Tibial nerve (tissue), 4 donors: ENCODE measurements around the gene ZSCAN31. TPM values are rescaled to one million over a fixed set of nuclear protein-coding genes. Genes with fewer than 3 reads are reported as not detected.
A peak's percentile ranks its signal among the peaks of the same experiment; 100 is the strongest.

Source experiments
- DNase-seq, 2 donors: peaks; one replicate each; pipeline ENCODE4 v3.0.0-alpha.2; 2019; ENCODE audit warnings: low spot score in 2 of 2
- H3K27ac ChIP-seq, 4 donors: fragments of 200-600 bp; sonication (generic) in 3 of 4; one replicate each; pipeline ENCODE4 v1.5.1; 2017 to 2019; ENCODE audit warnings: mild to moderate bottlenecking in 1 of 4
- H3K27me3 ChIP-seq, 2 donors: fragments of 200-600 bp; sonication (generic) in 1 of 2; one replicate each; pipeline versions ENCODE4 v1.5.1 to v1.6.0; 2017 to 2019
- H3K36me3 ChIP-seq, 3 donors: fragments of 200-600 bp; sonication (generic); one replicate each; pipeline ENCODE4 v1.5.1; 2018 to 2019
- H3K4me1 ChIP-seq, 4 donors: fragments of 200-600 bp; sonication (generic) in 3 of 4; one replicate each; pipeline ENCODE4 v1.5.1; 2017 to 2019
- H3K4me3 ChIP-seq, 4 donors: fragments of 200-600 bp; sonication (generic) in 3 of 4; one replicate each; pipeline ENCODE4 v1.5.1; 2017 to 2019; ENCODE audit warnings: mild to moderate bottlenecking in 1 of 4, moderate library complexity in 1 of 4
- H3K9me3 ChIP-seq, 4 donors: fragments of 200-600 bp; sonication (generic) in 3 of 4; one replicate each; pipeline ENCODE4 v1.5.1; 2017 to 2019
- EP300 ChIP-seq, 2 donors: sonication (generic); formaldehyde crosslinking; IDR thresholded peaks; one replicate each; pipeline ENCODE4 v1.6.1; 2017; ENCODE audit warnings: antibody characterized with exemption in 2 of 2, mild to moderate bottlenecking in 1 of 2
- POLR2A ChIP-seq, 2 donors: fragments of 450-650 bp; IDR thresholded peaks; one replicate each; pipeline ENCODE4 v1.6.1; 2017; ENCODE audit warnings: antibody characterized with exemption in 2 of 2, mild to moderate bottlenecking in 2 of 2, moderate library complexity in 2 of 2
- WGBS, 2 donors: methylation state at CpG; one replicate each; pipeline ENCODE4 v1.1.5; 2018; 5-methylcytosine and 5-hydroxymethylcytosine counted together
- total RNA-seq, 4 donors: library from RNA; depleted of rRNA; stranded (reverse); fragments of >200 nt; gene quantifications; one replicate each; pipeline ENCODE4 v1.1.0, GENCODE V29; 2016
- TF ChIP-seq, protein P1 (sequence below), 5 experiments: fragments of 200-600 bp in 3 of 5; fragments of 450-650 bp in 2 of 5; sonication (generic) in 3 of 5; IDR thresholded peaks; one replicate each; pipeline ENCODE4 v1.5.1; 2016 to 2019; ENCODE audit warnings: antibody characterized with exemption in 5 of 5, mild to moderate bottlenecking in 3 of 5, moderate library complexity in 2 of 5

The ZSCAN31 gene
- total RNA-seq, 4 donors from 2014 or later = 6.3 to 12.8 (median 9.2) TPM

DNA sequence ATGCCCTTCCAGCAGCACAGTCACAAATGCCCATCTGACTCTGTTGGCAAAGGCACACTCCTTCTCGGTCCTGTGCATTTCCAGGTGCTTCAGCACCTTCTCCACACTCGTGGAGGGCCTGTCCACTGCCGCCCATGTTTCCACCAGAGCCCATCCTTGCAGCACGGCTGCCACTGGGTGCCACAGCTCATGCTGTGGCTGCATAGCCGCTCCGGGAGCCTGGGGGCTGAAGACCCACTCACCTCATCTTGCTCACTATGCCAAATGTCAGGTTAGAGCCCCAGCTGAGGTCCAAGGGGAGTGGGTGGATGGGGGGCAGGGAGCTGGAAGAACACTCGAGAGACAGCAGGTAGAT, 20.7 kb upstream of the ZSCAN31 start:
- DNase-seq = no peak
- Histone ChIP-seq H3K27me3 (no peaks in the 10 kb centered on the region), H3K4me3 (no peak overlapping the region), H3K27ac (peak overlapping the region in 1 of 4 donors; percentile 87), H3K9me3 (no peaks in the 10 kb centered on the region), H3K36me3 (peaks cover 0 to 13% (median 0%) of the 10 kb centered on the region in 3 donors), H3K4me1 (peaks cover 0 to 42% (median 11%) of the 10 kb centered on the region in 4 donors)
- TF ChIP-seq EP300 (IDR thresholded peaks at IDR 0.05) = no peak
- TF ChIP-seq, protein P1, sequence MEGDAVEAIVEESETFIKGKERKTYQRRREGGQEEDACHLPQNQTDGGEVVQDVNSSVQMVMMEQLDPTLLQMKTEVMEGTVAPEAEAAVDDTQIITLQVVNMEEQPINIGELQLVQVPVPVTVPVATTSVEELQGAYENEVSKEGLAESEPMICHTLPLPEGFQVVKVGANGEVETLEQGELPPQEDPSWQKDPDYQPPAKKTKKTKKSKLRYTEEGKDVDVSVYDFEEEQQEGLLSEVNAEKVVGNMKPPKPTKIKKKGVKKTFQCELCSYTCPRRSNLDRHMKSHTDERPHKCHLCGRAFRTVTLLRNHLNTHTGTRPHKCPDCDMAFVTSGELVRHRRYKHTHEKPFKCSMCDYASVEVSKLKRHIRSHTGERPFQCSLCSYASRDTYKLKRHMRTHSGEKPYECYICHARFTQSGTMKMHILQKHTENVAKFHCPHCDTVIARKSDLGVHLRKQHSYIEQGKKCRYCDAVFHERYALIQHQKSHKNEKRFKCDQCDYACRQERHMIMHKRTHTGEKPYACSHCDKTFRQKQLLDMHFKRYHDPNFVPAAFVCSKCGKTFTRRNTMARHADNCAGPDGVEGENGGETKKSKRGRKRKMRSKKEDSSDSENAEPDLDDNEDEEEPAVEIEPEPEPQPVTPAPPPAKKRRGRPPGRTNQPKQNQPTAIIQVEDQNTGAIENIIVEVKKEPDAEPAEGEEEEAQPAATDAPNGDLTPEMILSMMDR (IDR thresholded peaks at IDR 0.05) = no peak
- TF ChIP-seq POLR2A (IDR thresholded peaks at IDR 0.05) = no peak
- 74 to 83% methylated on average over 7 of the region's 7 CpGs for WGBS, 2 donors

DNA sequence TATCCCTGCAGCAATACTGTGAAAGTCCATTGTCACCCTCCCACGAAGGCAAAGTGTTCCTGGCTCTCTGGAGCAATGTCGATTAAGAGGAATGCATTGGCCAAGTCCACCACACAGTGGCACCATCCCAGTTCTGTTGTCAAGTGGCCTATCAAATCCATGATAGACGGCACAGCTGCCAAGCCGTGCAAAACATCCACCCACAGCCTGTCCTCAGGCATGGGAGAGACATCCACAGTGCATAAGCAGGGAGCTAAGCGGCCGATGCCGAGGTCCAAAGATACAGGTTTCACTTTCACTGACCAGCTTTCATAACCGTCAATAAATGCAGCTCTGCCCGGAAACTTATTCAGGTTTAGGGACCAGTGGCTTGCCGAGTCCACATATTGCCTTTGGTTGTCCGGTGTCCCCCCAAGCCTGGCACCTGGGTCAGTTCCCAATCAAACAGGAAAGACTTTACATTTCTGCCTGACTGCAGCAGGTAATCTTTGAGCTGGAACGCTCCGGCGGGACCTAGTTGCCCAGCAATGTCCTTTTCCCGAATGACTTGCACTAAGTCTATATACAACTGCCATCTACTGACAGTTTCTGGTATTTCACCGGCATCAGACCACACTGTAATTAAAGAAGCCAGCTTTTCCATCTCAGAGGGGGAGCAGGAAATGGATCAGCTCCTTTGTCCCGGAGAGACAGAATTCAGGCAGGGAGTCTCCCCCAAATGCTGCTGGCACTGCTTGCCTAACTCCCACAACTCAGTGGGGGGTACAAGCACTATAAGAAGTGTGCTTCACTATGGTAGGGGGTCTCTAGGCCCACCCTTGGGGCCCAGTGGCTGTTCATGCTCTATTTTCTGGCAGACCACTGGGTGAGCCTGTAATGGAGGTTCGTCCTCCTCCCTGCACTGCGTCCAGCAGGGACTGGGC, 20.1 kb upstream of the ZSCAN31 start:
- Histone ChIP-seq H3K27ac (peak overlapping the region; percentile 63 to 87 (median 81)), H3K27me3 (no peaks in the 10 kb centered on the region), H3K9me3 (no peaks in the 10 kb centered on the region), H3K36me3 (peaks cover 0 to 9% (median 0%) of the 10 kb centered on the region in 3 donors), H3K4me1 (peaks cover 0 to 49% (median 12%) of the 10 kb centered on the region in 4 donors), H3K4me3 (peak overlapping the region; percentile 45 to 64 (median 57))
- TF ChIP-seq POLR2A (IDR thresholded peaks at IDR 0.05) (no peak), EP300 (IDR thresholded peaks at IDR 0.05) (no peak)
- TF ChIP-seq, protein P1 (IDR thresholded peaks at IDR 0.05) = peak; percentile 77 to 88 (median 86)
- DNase-seq = peak; percentile 40 to 99
- 1% methylated on average over 16 to 19 of the region's 19 CpGs for WGBS, 2 donors

- WGBS, 2 donors = 85 to 91% methylated on average over 10 of the region's 10 CpGs
- Histone ChIP-seq H3K27ac (peak overlapping the region in 3 of 4 donors; percentile 63 to 87 (median 86)), H3K36me3 (peaks cover 0 to 7% (median 0%) of the 10 kb centered on the region in 3 donors), H3K4me3 (peak overlapping the region in 1 of 4 donors; percentile 64), H3K4me1 (peaks cover 0 to 57% (median 17%) of the 10 kb centered on the region in 4 donors), H3K27me3 (no peaks in the 10 kb centered on the region), H3K9me3 (no peaks in the 10 kb centered on the region)
- TF ChIP-seq EP300 (IDR thresholded peaks at IDR 0.05) (no peak), POLR2A (IDR thresholded peaks at IDR 0.05) (no peak)
- TF ChIP-seq, protein P1 (IDR thresholded peaks at IDR 0.05) = no peak
- no peak for DNase-seq
These were observed 19.0 kb upstream of the ZSCAN31 start for GRCh38 chr6:28354688-28355554.

GRCh38 chr6:28353981-28354676, 18.2 kb upstream of the ZSCAN31 start:
- Histone ChIP-seq H3K4me1 (peaks cover 0 to 57% (median 17%) of the 10 kb centered on the region in 4 donors), H3K27ac (peak overlapping the region in 2 of 4 donors; percentile 62 to 86)
- 66 to 69% methylated on average over 11 of the region's 11 CpGs for WGBS, 2 donors

More at GRCh38 chr6:28353981-28354676, 18.2 kb upstream of the ZSCAN31 start:
- H3K4me3 ChIP-seq = peak overlapping the region in 1 of 4 donors; percentile 14
- H3K36me3 ChIP-seq = no peaks in the 10 kb centered on the region
- H3K27me3 ChIP-seq = no peaks in the 10 kb centered on the region
- TF ChIP-seq, protein P1 (IDR thresholded peaks at IDR 0.05) = no peak
- TF ChIP-seq EP300 (IDR thresholded peaks at IDR 0.05) = peak in 1 of 2 donors; percentile 9
- no peak for TF ChIP-seq POLR2A (IDR thresholded peaks at IDR 0.05)
- no peak for DNase-seq
- H3K9me3 ChIP-seq = no peaks in the 10 kb centered on the region
